Smooth muscle cell (in vitro differentiated cells): ENCODE data around the gene TRIM10. TPM values are rescaled to one million over a fixed set of nuclear protein-coding genes. Genes with fewer than 3 reads are reported as not detected.

Experiments
- DNase-seq: peaks from one replicate; lab custom pipeline; 2025; ENCODE audit not compliant: unreplicated experiment; lab: John Stamatoyannopoulos, UW
- H2AFZ ChIP-seq: fragments of 200-600 bp; sonication (generic); 2 replicates; pipeline ENCODE4 v1.6.0; 2016; ENCODE audit warnings: antibody characterized with exemption, low read depth, mild to moderate bottlenecking
- H3F3A ChIP-seq: fragments of 200-600 bp; sonication (generic); 2 replicates; pipeline ENCODE4 v1.6.0; 2017; ENCODE audit warnings: antibody characterized with exemption, low read depth
- H3K27ac ChIP-seq: fragments of 200-600 bp; sonication (generic); 2 replicates; pipeline ENCODE4 v1.5.1; 2016; ENCODE audit warnings: low read depth, mild to moderate bottlenecking
- H3K27me3 ChIP-seq: fragments of 200-600 bp; sonication (generic); 2 replicates; pipeline ENCODE4 v1.6.1; 2016; ENCODE audit warnings: low read depth, mild to moderate bottlenecking
- H3K36me3 ChIP-seq: fragments of 200-600 bp; sonication (generic); 2 replicates; pipeline ENCODE4 v1.5.1; 2016; ENCODE audit warnings: low read depth
- H3K4me1 ChIP-seq: fragments of 200-600 bp; sonication (generic); 2 replicates; pipeline ENCODE4 v1.5.1; 2016; ENCODE audit warnings: low read depth
- H3K4me2 ChIP-seq: fragments of 200-600 bp; sonication (generic); 2 replicates; pipeline ENCODE4 v1.6.0; 2016; ENCODE audit warnings: mild to moderate bottlenecking
- H3K4me3 ChIP-seq: fragments of 200-600 bp; sonication (generic); 2 replicates; pipeline ENCODE4 v1.5.1; 2016; ENCODE audit warnings: mild to moderate bottlenecking
- H3K79me2 ChIP-seq: fragments of 200-600 bp; sonication (generic); 2 replicates; pipeline ENCODE4 v1.6.0; 2016; ENCODE audit warnings: low read depth, mild to moderate bottlenecking
- H3K9ac ChIP-seq: fragments of 200-600 bp; sonication (generic); 2 replicates; pipeline ENCODE4 v1.6.0; 2016; ENCODE audit warnings: low read depth
- H3K9me3 ChIP-seq: fragments of 200-600 bp; sonication (generic); replicated peaks from 2 replicates; pipeline ENCODE4 v1.5.1; 2016; ENCODE audit warnings: low read depth
- H4K20me1 ChIP-seq: fragments of 200-600 bp; sonication (generic); 2 replicates; pipeline ENCODE4 v1.6.0; 2016; ENCODE audit warnings: low read depth
- WGBS: methylation state at CpG from one replicate; pipeline ENCODE4 v1.1.7; 2016; ENCODE audit warnings: low lambda C conversion rate; 5-methylcytosine and 5-hydroxymethylcytosine counted together
- polyA plus RNA-seq: library from polyadenylated mRNA; unstranded; fragments of >200 nt; fragmentation: Nextera tagmentation; extraction: Ambion mirVana; gene quantifications from 2 replicates; pipeline ENCODE4 v1.2.1, GENCODE V29; 2016
- total RNA-seq: library from RNA; depleted of rRNA; stranded (reverse); fragments of >200 nt; gene quantifications from 2 replicates; pipeline ENCODE4 v1.2.3, GENCODE V29; 2014
- TF ChIP-seq, protein P1 (sequence below): fragments of 200-600 bp; sonication (generic); IDR thresholded peaks from 2 replicates; pipeline ENCODE4 v1.5.1; 2017; ENCODE audit warnings: borderline replicate concordance, mild to moderate bottlenecking, antibody characterized with exemption; ENCODE audit not compliant: insufficient read depth, poor library complexity, severe bottlenecking

Gene TRIM10
- total and polyA plus RNA-seq, 2 experiments from 2014 or later: not detected

DNA sequence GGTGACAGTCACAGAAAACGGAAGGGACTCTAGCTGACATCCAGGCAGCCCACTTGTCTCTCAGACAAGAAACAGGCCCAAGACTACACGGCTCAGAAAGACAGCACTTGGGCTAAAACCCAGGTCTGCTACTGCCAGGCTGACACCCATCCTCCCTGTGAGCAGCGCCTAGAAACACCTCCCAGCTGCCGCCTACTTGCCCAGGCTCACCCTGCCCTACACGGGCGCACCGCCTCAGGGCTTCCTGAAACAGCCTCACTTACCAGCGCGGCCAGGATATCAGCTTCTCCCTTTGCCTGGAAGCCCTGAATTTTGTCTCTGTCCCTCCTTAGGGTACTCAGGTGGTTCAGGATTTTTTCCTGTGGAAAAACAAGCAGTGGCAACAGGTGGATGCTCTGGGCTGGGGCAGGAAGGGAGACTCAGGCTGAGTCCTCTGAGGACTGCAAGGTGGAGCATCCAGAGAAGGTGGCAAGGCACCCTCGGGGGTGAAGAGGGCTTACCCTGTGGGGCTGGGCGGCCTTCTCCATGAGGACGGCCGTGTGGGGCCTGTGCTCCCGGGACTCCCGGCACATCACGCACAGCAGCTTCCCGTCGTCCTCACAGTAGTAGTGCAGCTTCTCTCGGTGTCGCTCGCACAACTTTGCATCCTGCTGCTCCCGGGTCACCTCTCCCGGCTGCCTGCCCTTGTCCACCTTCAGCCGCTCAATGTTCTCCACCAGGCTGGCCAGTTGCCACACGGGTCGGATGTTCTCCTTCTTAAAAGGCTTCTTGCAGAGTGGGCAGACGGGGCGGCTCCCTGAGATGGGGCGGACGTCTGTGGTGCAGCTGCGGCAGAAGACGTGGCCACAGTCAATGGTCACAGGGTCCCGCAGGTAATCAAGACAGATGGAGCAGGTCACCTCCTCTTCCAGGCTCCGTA, 37.4 kb upstream of the TRIM10 start:
- TF ChIP-seq, protein P1, sequence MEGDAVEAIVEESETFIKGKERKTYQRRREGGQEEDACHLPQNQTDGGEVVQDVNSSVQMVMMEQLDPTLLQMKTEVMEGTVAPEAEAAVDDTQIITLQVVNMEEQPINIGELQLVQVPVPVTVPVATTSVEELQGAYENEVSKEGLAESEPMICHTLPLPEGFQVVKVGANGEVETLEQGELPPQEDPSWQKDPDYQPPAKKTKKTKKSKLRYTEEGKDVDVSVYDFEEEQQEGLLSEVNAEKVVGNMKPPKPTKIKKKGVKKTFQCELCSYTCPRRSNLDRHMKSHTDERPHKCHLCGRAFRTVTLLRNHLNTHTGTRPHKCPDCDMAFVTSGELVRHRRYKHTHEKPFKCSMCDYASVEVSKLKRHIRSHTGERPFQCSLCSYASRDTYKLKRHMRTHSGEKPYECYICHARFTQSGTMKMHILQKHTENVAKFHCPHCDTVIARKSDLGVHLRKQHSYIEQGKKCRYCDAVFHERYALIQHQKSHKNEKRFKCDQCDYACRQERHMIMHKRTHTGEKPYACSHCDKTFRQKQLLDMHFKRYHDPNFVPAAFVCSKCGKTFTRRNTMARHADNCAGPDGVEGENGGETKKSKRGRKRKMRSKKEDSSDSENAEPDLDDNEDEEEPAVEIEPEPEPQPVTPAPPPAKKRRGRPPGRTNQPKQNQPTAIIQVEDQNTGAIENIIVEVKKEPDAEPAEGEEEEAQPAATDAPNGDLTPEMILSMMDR: no peak
- DNase-seq: no peak
- no peak overlapping the region for H3K4me3 ChIP-seq
- no peaks in the 10 kb centered on the region for H3F3A ChIP-seq
- H3K9ac ChIP-seq: no peak overlapping the region
- H3K4me2 ChIP-seq: no peak overlapping the region
- no peak overlapping the region for H3K27ac ChIP-seq
- peaks cover 47% of the 10 kb centered on the region for H4K20me1 ChIP-seq
- WGBS: 97% methylated on average over 30 of the region's 34 CpGs
- no peak overlapping the region for H2AFZ ChIP-seq
- H3K79me2 ChIP-seq: peaks cover 31% of the 10 kb centered on the region
- H3K9me3 ChIP-seq: no peaks in the 10 kb centered on the region
- H3K4me1 ChIP-seq: no peaks in the 10 kb centered on the region
- H3K36me3 ChIP-seq: peaks cover 7% of the 10 kb centered on the region
- H3K27me3 ChIP-seq: no peaks in the 10 kb centered on the region

DNA sequence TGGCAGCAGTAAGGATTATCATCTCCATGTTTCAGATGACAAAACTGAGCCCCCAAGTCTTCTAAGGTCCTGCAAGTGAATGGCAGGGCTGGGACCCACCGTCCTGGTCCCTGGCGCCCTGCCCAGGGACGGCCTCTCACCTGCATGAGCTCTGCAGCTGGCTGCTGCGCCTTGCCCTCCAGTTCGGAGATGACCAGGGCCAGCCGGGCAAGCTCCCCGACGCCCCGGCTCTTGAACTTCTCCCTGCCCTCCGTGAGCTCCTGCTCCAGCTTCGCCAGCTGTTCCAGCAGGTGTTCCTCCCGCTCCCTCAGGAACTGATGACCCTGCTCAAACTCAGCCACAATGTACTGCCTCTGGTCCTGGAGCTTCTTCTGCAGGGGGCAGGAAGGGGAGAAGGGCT, 35.4 kb upstream of the TRIM10 start:
- no peak overlapping the region for H3K4me3 ChIP-seq
- peaks cover 8% of the 10 kb centered on the region for H3K36me3 ChIP-seq
- TF ChIP-seq, protein P1: no peak
- no peaks in the 10 kb centered on the region for H3K27me3 ChIP-seq
- H3K9ac ChIP-seq: no peak overlapping the region
- no peak overlapping the region for H3K27ac ChIP-seq
- over 99% methylated on average over 12 of the region's 12 CpGs for WGBS
- no peak overlapping the region for H2AFZ ChIP-seq
- H3K4me1 ChIP-seq: no peaks in the 10 kb centered on the region
- H3K79me2 ChIP-seq: peaks cover 12% of the 10 kb centered on the region
- no peak for DNase-seq
- H3K4me2 ChIP-seq: no peak overlapping the region
- peaks cover 26% of the 10 kb centered on the region for H4K20me1 ChIP-seq
- H3F3A ChIP-seq: no peaks in the 10 kb centered on the region
- H3K9me3 ChIP-seq: no peaks in the 10 kb centered on the region

DNA sequence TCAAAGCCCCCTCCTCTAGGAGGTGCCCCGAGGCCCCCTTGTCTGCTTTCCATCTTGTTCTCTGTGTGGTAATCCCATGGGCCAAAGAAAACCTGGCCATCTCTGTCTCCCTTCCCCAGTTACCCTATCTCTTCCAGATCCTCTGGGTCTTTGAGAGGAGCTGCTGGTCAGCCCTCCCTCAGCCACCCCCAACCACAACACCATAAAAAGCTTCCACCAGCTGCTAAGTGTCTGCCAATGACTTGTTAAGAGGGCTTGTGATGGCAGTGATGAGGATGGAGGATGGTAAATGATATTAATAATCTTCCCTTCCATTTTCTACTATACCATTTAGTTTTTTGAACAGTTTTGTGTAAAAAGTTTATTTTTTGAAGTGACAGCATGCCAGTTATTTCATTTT, 34.9 kb upstream of the TRIM10 start:
- Histone ChIP-seq H3K4me3 (no peak overlapping the region), H2AFZ (no peak overlapping the region), H3K9me3 (no peaks in the 10 kb centered on the region), H3K9ac (no peak overlapping the region), H3K27me3 (no peaks in the 10 kb centered on the region), H3K27ac (no peak overlapping the region), H3K4me1 (no peaks in the 10 kb centered on the region), H4K20me1 (peaks cover 22% of the 10 kb centered on the region), H3K36me3 (peaks cover 8% of the 10 kb centered on the region), H3K79me2 (peaks cover 8% of the 10 kb centered on the region), H3F3A (no peaks in the 10 kb centered on the region), H3K4me2 (no peak overlapping the region)
- WGBS: 100% methylated on average over 1 of the region's 1 CpG
- TF ChIP-seq, protein P1: no peak
- no peak for DNase-seq
